ENCODE data around the gene XPO4. TPM values are rescaled to one million over a fixed set of nuclear protein-coding genes. Genes with fewer than 3 reads are reported as not detected.

XPO4 gene
- total RNA-seq, 1 donor from 2014 or later = 30.7 TPM

GRCh38 chr13:20847296-20847695 is 55.2 kb downstream of the XPO4 start:
- peak; percentile 30 for ATAC-seq
- intact Hi-C loops (cut with DNase I) = no loop called here
- no peak for DNase-seq (ENCODE audit: missing footprints)

GRCh38 chr13:20843166-20843565 is 59.4 kb downstream of the XPO4 start:
- DNase-seq (ENCODE audit: missing footprints) (no peak), ATAC-seq (peak; percentile 88)
- intact Hi-C loops (cut with DNase I) = no loop called here

GRCh38 chr13:20840568-20840967 is 62.0 kb downstream of the XPO4 start:
- ATAC-seq (no peak), DNase-seq (ENCODE audit: missing footprints) (no peak)
- intact Hi-C loops (cut with DNase I) = no loop called here

GRCh38 chr13:20833900-20834679 is 68.5 kb downstream of the XPO4 start:
- DNase-seq (ENCODE audit: missing footprints) (no peak), ATAC-seq (no peak)
- intact Hi-C loops (cut with DNase I) = no loop called here

GRCh38 chr13:20832861-20833260 is 69.7 kb downstream of the XPO4 start:
- intact Hi-C loops (cut with DNase I) = no loop called here
- ATAC-seq (peak; percentile 26), DNase-seq (ENCODE audit: missing footprints) (no peak)

GRCh38 chr13:20831933-20832332 is 70.6 kb downstream of the XPO4 start:
- ATAC-seq = no peak

GRCh38 chr13:20831254-20831653 is 71.3 kb downstream of the XPO4 start:
- ATAC-seq = no peak
- intact Hi-C loops (cut with DNase I) = no loop called here

More at GRCh38 chr13:20831933-20832332, 70.6 kb downstream of the XPO4 start:
- no peak for DNase-seq (ENCODE audit: missing footprints)
- intact Hi-C loops (cut with DNase I) = no loop called here

GRCh38 chr13:20828539-20829364 is 73.8 kb downstream of the XPO4 start:
- ATAC-seq (no peak), DNase-seq (ENCODE audit: missing footprints) (no peak)
- intact Hi-C loops (cut with DNase I) = loop anchor here (2.0 to 5.0 kb wide), 3 partner anchors 56 to 331 kb away; partner anchors contain the start of gene EEF1AKMT1

More at GRCh38 chr13:20831254-20831653, 71.3 kb downstream of the XPO4 start:
- DNase-seq (ENCODE audit: missing footprints) = no peak

GRCh38 chr13:20826843-20827560 is 75.5 kb downstream of the XPO4 start:
- DNase-seq (ENCODE audit: missing footprints) (no peak), ATAC-seq (no peak)
- intact Hi-C loops (cut with DNase I) = loop anchor here (5.0 kb wide), 2 partner anchors 55 to 330 kb away; partner anchors contain the start of gene EEF1AKMT1

- ATAC-seq (no peak), DNase-seq (ENCODE audit: missing footprints) (no peak)
- intact Hi-C loops (cut with DNase I) = loop anchor here (5.0 kb wide), 2 partner anchors 54 to 329 kb away; partner anchors contain the start of gene EEF1AKMT1
These were observed 76.2 kb downstream of the XPO4 start for GRCh38 chr13:20826301-20826700.

- no peak for DNase-seq (ENCODE audit: missing footprints)
- intact Hi-C loops (cut with DNase I) = loop anchor here (5.0 kb wide), 2 partner anchors 53 to 328 kb away; partner anchors contain the start of gene EEF1AKMT1
- no peak for ATAC-seq
These were observed 77.1 kb downstream of the XPO4 start for GRCh38 chr13:20825477-20825875.

- intact Hi-C loops (cut with DNase I) = loop anchor here (5.0 kb wide), 2 partner anchors 53 to 328 kb away; partner anchors contain the start of gene EEF1AKMT1
- DNase-seq (ENCODE audit: missing footprints) (no peak), ATAC-seq (peak; percentile 50)
These were observed 77.6 kb downstream of the XPO4 start for GRCh38 chr13:20824762-20825476.

GRCh38 chr13:20823071-20823470 is 79.5 kb downstream of the XPO4 start:
- ATAC-seq = no peak
- intact Hi-C loops (cut with DNase I) = no loop called here
- DNase-seq (ENCODE audit: missing footprints) = no peak

- DNase-seq (ENCODE audit: missing footprints) (no peak), ATAC-seq (peak; percentile 34)
- intact Hi-C loops (cut with DNase I) = no loop called here
These were observed 80.1 kb downstream of the XPO4 start for GRCh38 chr13:20822406-20822805.

GRCh38 chr13:20819715-20820114 is 82.8 kb downstream of the XPO4 start:
- ATAC-seq = no peak
- DNase-seq (ENCODE audit: missing footprints) = no peak
- intact Hi-C loops (cut with DNase I) = no loop called here

- intact Hi-C loops (cut with DNase I) = no loop called here
- no peak for DNase-seq (ENCODE audit: missing footprints)
- no peak for ATAC-seq
These were observed 87.1 kb downstream of the XPO4 start for GRCh38 chr13:20815464-20815863.

- peak; percentile 86 for DNase-seq (ENCODE audit: missing footprints)
- peak; percentile 92 for ATAC-seq
These were observed 88.2 kb downstream of the XPO4 start for GRCh38 chr13:20814224-20814910.

GRCh38 chr13:20812890-20813289 is 89.7 kb downstream of the XPO4 start:
- no peak for ATAC-seq
- DNase-seq (ENCODE audit: missing footprints) = peak; percentile 17
- intact Hi-C loops (cut with DNase I) = no loop called here

More at GRCh38 chr13:20814224-20814910, 88.2 kb downstream of the XPO4 start:
- intact Hi-C loops (cut with DNase I) = no loop called here
